GM23338 (cell line): Measurements from ENCODE around the gene CHMP4A. TPM values are rescaled to one million over a fixed set of nuclear protein-coding genes. Genes with fewer than 3 reads are reported as not detected.

ENCODE experiments used
- ATAC-seq: fragments of 200-7000 bp; cut with Tn5 transposase; 3 replicates; pipeline ENCODE4 v1.9.1; 2020
- DNase-seq: peaks from one replicate; pipeline ENCODE4 v3.0.0-alpha.2; 2015; ENCODE audit warnings: low spot score
- H2AFZ ChIP-seq: fragments of 200-600 bp; sonication (generic); 2 replicates; pipeline ENCODE4 v1.8.0; 2016; ENCODE audit warnings: antibody characterized with exemption, mild to moderate bottlenecking, moderate library complexity
- H3F3A ChIP-seq: fragments of 200-600 bp; sonication (generic); replicated peaks from 2 replicates; pipeline ENCODE4 v1.8.0; 2017; ENCODE audit warnings: antibody characterized with exemption, mixed run types, low read depth
- H3K27ac ChIP-seq: fragments of 200-600 bp; sonication (generic); 2 replicates; pipeline ENCODE4 v1.6.1; 2016; ENCODE audit warnings: low read depth
- H3K27me3 ChIP-seq: fragments of 200-600 bp; sonication (generic); 2 replicates; pipeline ENCODE4 v1.8.0; 2016; ENCODE audit warnings: mild to moderate bottlenecking, mixed run types, moderate library complexity; ENCODE audit not compliant: insufficient read depth
- H3K36me3 ChIP-seq: fragments of 200-600 bp; sonication (generic); 2 replicates; pipeline ENCODE4 v1.8.0; 2016; ENCODE audit warnings: mild to moderate bottlenecking; ENCODE audit not compliant: insufficient read depth
- H3K4me1 ChIP-seq: fragments of 200-600 bp; sonication (generic); 2 replicates; pipeline ENCODE4 v1.8.0; 2016; ENCODE audit warnings: mild to moderate bottlenecking, moderate library complexity; ENCODE audit not compliant: insufficient read depth
- H3K4me2 ChIP-seq: fragments of 200-600 bp; sonication (generic); 2 replicates; pipeline ENCODE4 v1.7.1; 2017; ENCODE audit warnings: mixed run types
- H3K4me3 ChIP-seq: fragments of 200-600 bp; sonication (generic); 2 replicates; pipeline ENCODE4 v1.6.1; 2016; ENCODE audit warnings: mixed run types
- H3K79me2 ChIP-seq: fragments of 200-600 bp; sonication (generic); replicated peaks from 2 replicates; pipeline ENCODE4 v1.8.0; 2017; ENCODE audit warnings: mild to moderate bottlenecking; ENCODE audit not compliant: insufficient read depth
- H3K9me2 ChIP-seq: fragments of 200-600 bp; sonication (generic); 2 replicates; pipeline ENCODE4 v1.8.0; 2017; ENCODE audit not compliant: insufficient read depth
- H4K20me1 ChIP-seq: fragments of 200-600 bp; sonication (generic); replicated peaks from 2 replicates; pipeline ENCODE4 v1.8.0; 2017; ENCODE audit warnings: mild to moderate bottlenecking; ENCODE audit not compliant: insufficient read depth
- H3K27ac Mint-ChIP-seq: 2 replicates; pipeline ENCODE4 v1.8.0; 2020; ENCODE audit warnings: inconsistent platforms, mild to moderate bottlenecking, moderate library complexity, mixed read lengths
- H3K27me3 Mint-ChIP-seq: 3 replicates; pipeline ENCODE4 v1.8.0; 2022; ENCODE audit warnings: low read depth, mild to moderate bottlenecking, moderate library complexity, mixed read lengths, inconsistent platforms; ENCODE audit not compliant: insufficient read depth, poor library complexity
- H3K36me3 Mint-ChIP-seq: 3 replicates; pipeline ENCODE4 v1.8.0; 2021; ENCODE audit warnings: low read depth, mild to moderate bottlenecking, inconsistent platforms, moderate library complexity, mixed read lengths
- H3K4me1 Mint-ChIP-seq: 3 replicates; pipeline ENCODE4 v1.8.0; 2020; ENCODE audit warnings: mild to moderate bottlenecking, inconsistent platforms, mixed read lengths
- H3K4me3 Mint-ChIP-seq: 3 replicates; pipeline ENCODE4 v1.8.0; 2021; ENCODE audit warnings: moderate library complexity, mild to moderate bottlenecking, inconsistent platforms, mixed read lengths
- H3K9me3 Mint-ChIP-seq: 3 replicates; pipeline ENCODE4 v1.8.0; 2020; ENCODE audit warnings: moderate library complexity, mild to moderate bottlenecking, inconsistent platforms, mixed read lengths
- CREB1 ChIP-seq: fragments of 250-450 bp; sonication (Bioruptor Pico); IDR thresholded peaks from 2 replicates; pipeline ENCODE4 v1.5.0; 2020; ENCODE audit warnings: low read depth, mild to moderate bottlenecking, moderate library complexity
- EZH2 ChIP-seq: fragments of 200-600 bp; sonication (generic); IDR thresholded peaks from one replicate; pipeline ENCODE4 v1.8.0; 2017; ENCODE audit warnings: antibody characterized with exemption, mild to moderate bottlenecking, low read depth; ENCODE audit not compliant: unreplicated experiment
- EZH2phosphoT487 ChIP-seq: fragments of 200-600 bp; sonication (generic); IDR thresholded peaks from one replicate; pipeline ENCODE4 v1.8.1; 2018; ENCODE audit warnings: antibody characterized with exemption; ENCODE audit not compliant: unreplicated experiment
- JUNB ChIP-seq: IDR thresholded peaks from one replicate; pipeline ENCODE4 v1.6.1; 2016; ENCODE audit warnings: antibody characterized with exemption; ENCODE audit not compliant: unreplicated experiment
- NANOG ChIP-seq: IDR thresholded peaks from 2 replicates; pipeline ENCODE4 v1.6.1; 2016; ENCODE audit warnings: antibody characterized with exemption, borderline replicate concordance
- POLR2AphosphoS5 ChIP-seq: IDR thresholded peaks from 2 replicates; pipeline ENCODE4 v1.6.1; 2016; ENCODE audit warnings: antibody characterized with exemption, low read depth
- STAT1 ChIP-seq: IDR thresholded peaks from one replicate; pipeline ENCODE4 v1.6.1; 2016; ENCODE audit warnings: antibody characterized with exemption; ENCODE audit not compliant: unreplicated experiment
- ZNF114 ChIP-seq: fragments of 250-450 bp; sonication (Bioruptor Pico); IDR thresholded peaks from 2 replicates; pipeline ENCODE4 v1.5.0; 2020; ENCODE audit warnings: mild to moderate bottlenecking, moderate library complexity
- polyA plus RNA-seq: library from polyadenylated mRNA; unstranded; fragments of >200 nt; fragmentation: Nextera tagmentation; extraction: Ambion mirVana; gene quantifications from 2 replicates; pipeline ENCODE4 v1.2.1, GENCODE V29; 2016
- total RNA-seq: library from RNA; depleted of rRNA; stranded (reverse); fragments of >200 nt; shearing (Covaris generic); gene quantifications from 2 replicates; pipeline ENCODE4 v1.2.3, GENCODE V29; 2014
- TF ChIP-seq, protein P1 (sequence below): IDR thresholded peaks from one replicate; pipeline ENCODE4 v1.6.1; 2018; ENCODE audit warnings: antibody characterized with exemption; ENCODE audit not compliant: unreplicated experiment

Gene CHMP4A
- total and polyA plus RNA-seq, 2 experiments from 2014 or later = 19.3 to 36.9 TPM

DNA sequence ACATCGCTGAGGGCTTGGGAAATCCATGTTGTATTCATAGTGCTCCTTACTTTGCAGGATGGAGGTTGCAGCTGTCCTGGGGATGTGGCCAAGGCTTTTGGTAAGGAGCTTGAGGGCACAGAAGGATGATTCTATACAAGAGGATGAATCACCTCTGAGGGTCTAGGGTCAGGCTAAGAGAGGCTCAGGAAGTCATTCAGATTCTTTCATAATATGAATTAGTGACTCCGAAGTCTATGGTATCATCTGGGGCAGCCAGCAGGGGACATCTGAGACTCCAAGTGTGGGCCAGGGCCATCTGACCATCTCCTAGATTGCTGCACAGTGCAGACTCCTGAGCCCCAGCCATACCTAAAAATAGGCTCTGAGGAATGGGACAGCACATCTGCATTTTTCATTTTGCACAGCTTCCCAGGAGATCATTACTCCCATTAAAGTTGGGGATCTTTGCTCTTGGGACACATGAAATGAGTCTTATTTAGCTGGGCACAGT is 24.2 kb upstream of the CHMP4A start (continued):
- TF ChIP-seq, protein P1, sequence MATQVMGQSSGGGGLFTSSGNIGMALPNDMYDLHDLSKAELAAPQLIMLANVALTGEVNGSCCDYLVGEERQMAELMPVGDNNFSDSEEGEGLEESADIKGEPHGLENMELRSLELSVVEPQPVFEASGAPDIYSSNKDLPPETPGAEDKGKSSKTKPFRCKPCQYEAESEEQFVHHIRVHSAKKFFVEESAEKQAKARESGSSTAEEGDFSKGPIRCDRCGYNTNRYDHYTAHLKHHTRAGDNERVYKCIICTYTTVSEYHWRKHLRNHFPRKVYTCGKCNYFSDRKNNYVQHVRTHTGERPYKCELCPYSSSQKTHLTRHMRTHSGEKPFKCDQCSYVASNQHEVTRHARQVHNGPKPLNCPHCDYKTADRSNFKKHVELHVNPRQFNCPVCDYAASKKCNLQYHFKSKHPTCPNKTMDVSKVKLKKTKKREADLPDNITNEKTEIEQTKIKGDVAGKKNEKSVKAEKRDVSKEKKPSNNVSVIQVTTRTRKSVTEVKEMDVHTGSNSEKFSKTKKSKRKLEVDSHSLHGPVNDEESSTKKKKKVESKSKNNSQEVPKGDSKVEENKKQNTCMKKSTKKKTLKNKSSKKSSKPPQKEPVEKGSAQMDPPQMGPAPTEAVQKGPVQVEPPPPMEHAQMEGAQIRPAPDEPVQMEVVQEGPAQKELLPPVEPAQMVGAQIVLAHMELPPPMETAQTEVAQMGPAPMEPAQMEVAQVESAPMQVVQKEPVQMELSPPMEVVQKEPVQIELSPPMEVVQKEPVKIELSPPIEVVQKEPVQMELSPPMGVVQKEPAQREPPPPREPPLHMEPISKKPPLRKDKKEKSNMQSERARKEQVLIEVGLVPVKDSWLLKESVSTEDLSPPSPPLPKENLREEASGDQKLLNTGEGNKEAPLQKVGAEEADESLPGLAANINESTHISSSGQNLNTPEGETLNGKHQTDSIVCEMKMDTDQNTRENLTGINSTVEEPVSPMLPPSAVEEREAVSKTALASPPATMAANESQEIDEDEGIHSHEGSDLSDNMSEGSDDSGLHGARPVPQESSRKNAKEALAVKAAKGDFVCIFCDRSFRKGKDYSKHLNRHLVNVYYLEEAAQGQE = no peak
- TF ChIP-seq EZH2 = no peak
- TF ChIP-seq NANOG = no peak
- no peak for TF ChIP-seq STAT1
- TF ChIP-seq EZH2phosphoT487 = no peak
- no peak for TF ChIP-seq ZNF114 (CRISPR knock-in tag)
- TF ChIP-seq CREB1 (CRISPR knock-in tag) = no peak

DNA sequence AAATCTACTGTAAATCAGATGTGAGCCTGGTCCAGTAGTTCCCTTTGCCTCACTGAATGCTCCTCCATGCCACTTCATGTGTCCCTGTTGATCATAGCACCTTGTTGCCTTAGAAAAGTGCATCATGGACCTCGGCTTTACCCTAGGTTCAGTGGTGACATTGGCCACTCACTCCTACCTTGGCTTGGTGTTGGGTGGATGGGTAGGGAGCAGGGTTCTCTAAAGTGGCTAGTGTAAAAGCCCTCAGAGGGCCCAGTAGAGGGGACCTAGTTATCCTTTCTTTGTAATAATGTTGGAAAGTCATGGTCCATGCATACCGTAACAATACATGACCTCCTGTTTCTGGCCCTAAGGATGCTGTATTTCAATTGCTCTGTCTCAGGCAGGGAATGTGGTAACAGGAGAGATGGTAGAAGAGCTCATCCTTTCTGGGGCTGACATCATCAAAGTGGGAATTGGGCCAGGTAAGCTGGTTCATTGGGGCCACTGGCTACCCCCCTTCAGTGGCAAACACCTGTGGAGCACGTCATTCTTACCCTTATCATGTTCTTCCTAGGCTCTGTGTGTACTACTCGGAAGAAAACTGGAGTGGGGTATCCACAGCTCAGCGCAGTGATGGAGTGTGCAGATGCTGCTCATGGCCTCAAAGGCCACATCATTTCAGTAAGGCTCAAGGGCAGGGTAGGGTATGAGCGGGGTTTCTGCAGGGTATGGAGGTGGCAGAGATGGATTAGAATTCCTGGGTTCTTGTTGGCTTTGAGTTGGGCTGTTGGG is 23.6 kb upstream of the CHMP4A start:
- Histone ChIP-seq H3K36me3 (peaks cover 17% of the 10 kb centered on the region; the same call in 1 of the 2 replicates), H3F3A (peaks cover 11% of the 10 kb centered on the region), H3K4me1 (peaks cover 14% of the 10 kb centered on the region; the same call in 1 of the 2 replicates), H3K27ac (no peak overlapping the region), H3K4me2 (no peak overlapping the region), H3K27me3 (no peaks in the 10 kb centered on the region), H3K9me2 (no peaks in the 10 kb centered on the region), H3K79me2 (peaks cover 18% of the 10 kb centered on the region), H3K4me3 (no peak overlapping the region), H2AFZ (no peak overlapping the region), H4K20me1 (peaks cover 3% of the 10 kb centered on the region; the same call in 1 of the 2 replicates)
- DNase-seq (no peak), ATAC-seq (no peak)
- H3K4me1 Mint-ChIP-seq = peaks cover 12% of the 10 kb centered on the region
- H3K36me3 Mint-ChIP-seq = peaks cover 52% of the 10 kb centered on the region
- TF ChIP-seq EZH2phosphoT487 (no peak), NANOG (no peak), JUNB (no peak), STAT1 (no peak), POLR2AphosphoS5 (no peak)
- no peak overlapping the region for H3K4me3 Mint-ChIP-seq
- H3K9me3 Mint-ChIP-seq = no peaks in the 10 kb centered on the region
- no peak overlapping the region for H3K27ac Mint-ChIP-seq
- H3K27me3 Mint-ChIP-seq = peaks cover 4% of the 10 kb centered on the region
